K562 (cell line): ENCODE results near the gene TNPO3. TPM values are rescaled to one million over a fixed set of nuclear protein-coding genes. Genes with fewer than 3 reads are reported as not detected.

ENCODE experiments used
- CEBPB ChIP-seq: fragments of 450-650 bp; IDR thresholded peaks from 2 replicates; pipeline ENCODE4 v1.6.1; 2016; ENCODE audit warnings: missing genetic modification characterization, missing compliant biosample characterization
- HEY1 ChIP-seq: fragments of 250-450 bp; sonication (Bioruptor Pico); IDR thresholded peaks from 2 replicates; pipeline ENCODE4 v1.5.0; 2020; ENCODE audit warnings: mild to moderate bottlenecking, moderate library complexity, borderline replicate concordance
- KHSRP ChIP-seq: fragments of 450-650 bp; IDR thresholded peaks from 2 replicates; pipeline ENCODE4 v1.6.1; 2017
- POLR2AphosphoS2 ChIP-seq: IDR thresholded peaks from 2 replicates; pipeline ENCODE4 v1.6.1; 2012; ENCODE audit warnings: low read length, improper control_type of control experiment
- ZNF778 ChIP-seq: fragments of 450-650 bp; formaldehyde crosslinking; IDR thresholded peaks from 2 replicates; pipeline ENCODE4 v1.4.0; 2020; ENCODE audit warnings: mild to moderate bottlenecking, moderate library complexity
- polyA plus RNA-seq, 8 experiments: library from polyadenylated mRNA; depleted of rRNA in 4 of 8; stranded (reverse) in 5 of 8; unstranded in 3 of 8; fragments of >200 nt; fragmentation: Nextera tagmentation in 2 of 8; fragmentation: Illumina TruSeq in 1 of 8; extraction: Ambion mirVana in 2 of 8; extraction: Trizol in 1 of 8; gene quantifications; 2 replicates each; pipeline versions ENCODE4 v1.2.1 to v1.2.3, GENCODE V29; 2011 to 2014; ENCODE audit warnings: inconsistent platforms in 1 of 8, missing spikeins in 1 of 8
- total RNA-seq, 7 experiments: library from RNA; depleted of rRNA in 6 of 7; stranded (reverse); fragments of >200 nt in 6 of 7; fragmentation: Illumina TruSeq in 2 of 7; extraction: Trizol in 2 of 7; gene quantifications; 2 replicates each; pipeline versions ENCODE4 v1.2.1 to v1.2.3, GENCODE V29; 2011 to 2021; ENCODE audit warnings: low replicate concordance in 1 of 7
- TF ChIP-seq, protein P1 (sequence below): IDR thresholded peaks from 2 replicates; pipeline ENCODE4 v1.6.1; 2012; ENCODE audit warnings: low read depth, low read length, improper control_type of control experiment, borderline replicate concordance
- TF ChIP-seq, protein P2 (sequence below): fragments of 450-650 bp; IDR thresholded peaks from 2 replicates; pipeline ENCODE4 v1.6.1; 2016; ENCODE audit warnings: antibody characterized with exemption
- TF ChIP-seq, protein P3 (sequence below): fragments of 450-650 bp; IDR thresholded peaks from 2 replicates; pipeline ENCODE4 v1.6.1; 2016
- TF ChIP-seq, protein P4 (sequence below): fragments of 200-800 bp; sonication (Bioruptor generic); IDR thresholded peaks from 2 replicates; pipeline ENCODE4 v1.6.1; 2017; ENCODE audit warnings: missing genetic modification characterization, missing compliant biosample characterization

TNPO3 gene
- total and polyA plus RNA-seq, 9 of the 15 experiments (the other 6 are each of a cell fraction or from before 2014, with no cell fraction given) = 35.8 to 125 (median 110) TPM

DNA sequence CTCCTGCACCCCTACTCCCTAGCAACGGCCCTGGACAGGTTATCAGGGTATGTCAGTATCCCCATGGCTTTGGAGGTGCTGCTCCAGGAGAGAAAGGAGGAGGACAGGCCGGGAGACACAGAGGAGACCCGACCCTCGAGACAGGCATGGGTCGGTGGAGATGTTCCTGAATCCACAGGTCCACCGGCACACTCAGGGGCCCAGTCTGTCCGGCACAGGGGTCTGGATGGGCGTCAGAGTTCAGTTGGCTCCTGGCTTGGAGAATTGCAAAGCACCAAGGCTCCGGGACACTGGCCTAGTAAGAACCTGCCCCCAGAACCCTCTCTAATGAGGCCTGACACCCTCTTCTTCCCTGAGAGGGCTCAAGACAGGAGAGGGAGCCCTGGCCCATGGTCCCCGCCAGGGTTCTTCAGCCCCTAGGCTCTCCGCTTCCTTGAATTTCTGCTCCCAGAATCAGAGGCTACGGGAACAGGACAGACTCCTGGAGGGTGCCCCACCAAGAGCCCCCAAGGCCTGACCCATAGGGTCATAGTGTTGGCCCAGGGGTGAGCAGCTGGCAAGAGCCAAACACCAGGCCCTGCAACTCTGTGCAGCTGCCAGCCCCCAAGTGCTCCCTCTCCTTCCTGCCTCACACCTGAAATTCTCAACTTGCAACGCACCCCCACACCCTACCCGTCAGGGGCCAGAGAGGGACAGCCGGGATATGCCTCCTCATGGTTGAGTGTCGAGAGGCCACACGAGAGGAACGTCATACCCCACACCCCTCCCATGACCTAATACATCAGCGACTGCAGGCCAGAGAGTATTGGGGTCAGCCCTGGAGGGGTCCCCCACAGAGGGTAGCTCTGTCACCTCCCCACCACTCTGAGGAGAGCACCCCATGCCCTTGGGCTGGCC, 122.7 kb downstream of the TNPO3 start (continued):
- TF ChIP-seq, protein P1, sequence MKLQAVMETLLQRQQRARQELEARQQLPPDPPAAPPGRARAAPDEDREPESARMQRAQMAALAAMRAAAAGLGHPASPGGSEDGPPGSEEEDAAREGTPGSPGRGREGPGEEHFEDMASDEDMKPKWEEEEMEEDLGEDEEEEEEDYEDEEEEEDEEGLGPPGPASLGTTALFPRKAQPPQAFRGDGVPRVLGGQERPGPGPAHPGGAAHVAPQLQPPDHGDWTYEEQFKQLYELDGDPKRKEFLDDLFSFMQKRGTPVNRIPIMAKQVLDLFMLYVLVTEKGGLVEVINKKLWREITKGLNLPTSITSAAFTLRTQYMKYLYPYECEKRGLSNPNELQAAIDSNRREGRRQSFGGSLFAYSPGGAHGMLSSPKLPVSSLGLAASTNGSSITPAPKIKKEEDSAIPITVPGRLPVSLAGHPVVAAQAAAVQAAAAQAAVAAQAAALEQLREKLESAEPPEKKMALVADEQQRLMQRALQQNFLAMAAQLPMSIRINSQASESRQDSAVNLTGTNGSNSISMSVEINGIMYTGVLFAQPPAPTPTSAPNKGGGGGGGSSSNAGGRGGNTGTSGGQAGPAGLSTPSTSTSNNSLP = no peak
- TF ChIP-seq, protein P2, sequence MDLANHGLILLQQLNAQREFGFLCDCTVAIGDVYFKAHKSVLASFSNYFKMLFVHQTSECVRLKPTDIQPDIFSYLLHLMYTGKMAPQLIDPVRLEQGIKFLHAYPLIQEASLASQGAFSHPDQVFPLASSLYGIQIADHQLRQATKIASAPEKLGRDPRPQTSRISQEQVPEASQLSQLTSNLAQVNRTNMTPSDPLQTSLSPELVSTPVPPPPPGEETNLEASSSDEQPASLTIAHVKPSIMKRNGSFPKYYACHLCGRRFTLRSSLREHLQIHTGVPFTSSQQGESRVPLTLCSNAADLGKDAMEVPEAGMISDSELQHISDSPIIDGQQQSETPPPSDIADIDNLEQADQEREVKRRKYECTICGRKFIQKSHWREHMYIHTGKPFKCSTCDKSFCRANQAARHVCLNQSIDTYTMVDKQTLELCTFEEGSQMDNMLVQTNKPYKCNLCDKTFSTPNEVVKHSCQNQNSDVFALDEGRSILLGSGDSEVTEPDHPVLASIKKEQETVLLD = no peak
- no peak for TF ChIP-seq CEBPB (tag)
- TF ChIP-seq KHSRP = no peak
- TF ChIP-seq, protein P3, sequence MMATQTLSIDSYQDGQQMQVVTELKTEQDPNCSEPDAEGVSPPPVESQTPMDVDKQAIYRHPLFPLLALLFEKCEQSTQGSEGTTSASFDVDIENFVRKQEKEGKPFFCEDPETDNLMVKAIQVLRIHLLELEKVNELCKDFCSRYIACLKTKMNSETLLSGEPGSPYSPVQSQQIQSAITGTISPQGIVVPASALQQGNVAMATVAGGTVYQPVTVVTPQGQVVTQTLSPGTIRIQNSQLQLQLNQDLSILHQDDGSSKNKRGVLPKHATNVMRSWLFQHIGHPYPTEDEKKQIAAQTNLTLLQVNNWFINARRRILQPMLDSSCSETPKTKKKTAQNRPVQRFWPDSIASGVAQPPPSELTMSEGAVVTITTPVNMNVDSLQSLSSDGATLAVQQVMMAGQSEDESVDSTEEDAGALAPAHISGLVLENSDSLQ = no peak
- TF ChIP-seq, protein P4, sequence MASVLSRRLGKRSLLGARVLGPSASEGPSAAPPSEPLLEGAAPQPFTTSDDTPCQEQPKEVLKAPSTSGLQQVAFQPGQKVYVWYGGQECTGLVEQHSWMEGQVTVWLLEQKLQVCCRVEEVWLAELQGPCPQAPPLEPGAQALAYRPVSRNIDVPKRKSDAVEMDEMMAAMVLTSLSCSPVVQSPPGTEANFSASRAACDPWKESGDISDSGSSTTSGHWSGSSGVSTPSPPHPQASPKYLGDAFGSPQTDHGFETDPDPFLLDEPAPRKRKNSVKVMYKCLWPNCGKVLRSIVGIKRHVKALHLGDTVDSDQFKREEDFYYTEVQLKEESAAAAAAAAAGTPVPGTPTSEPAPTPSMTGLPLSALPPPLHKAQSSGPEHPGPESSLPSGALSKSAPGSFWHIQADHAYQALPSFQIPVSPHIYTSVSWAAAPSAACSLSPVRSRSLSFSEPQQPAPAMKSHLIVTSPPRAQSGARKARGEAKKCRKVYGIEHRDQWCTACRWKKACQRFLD (CRISPR knock-in tag) = no peak
- no peak for TF ChIP-seq HEY1 (CRISPR knock-in tag)
- TF ChIP-seq ZNF778 = no peak
- no peak for TF ChIP-seq POLR2AphosphoS2
